A673 (cell line): ENCODE measurements around the gene LCE2A. TPM values are rescaled to one million over a fixed set of nuclear protein-coding genes. Genes with fewer than 3 reads are reported as not detected.

Source experiments
- BruUV-seq: library from RNA; stranded (reverse); fragments of 400-500 nt; replicated peaks from 2 replicates; lab custom pipeline; 2021; lab: Mats Ljungman, UMichigan
- CTCF ChIA-PET: fragments of 300-600 bp; sonication (Branson Sonifier 250); formaldehyde crosslinking; loops from one replicate; lab custom pipeline; 2022; ENCODE audit warnings: antibody characterized with exemption; lab: Charles Lee
- POLR2A ChIA-PET: fragments of 300-600 bp; sonication (Branson Sonifier 250); formaldehyde crosslinking; loops from one replicate; lab custom pipeline; 2022; ENCODE audit warnings: antibody characterized with exemption; ENCODE audit not compliant: low non-redundant PET; lab: Charles Lee
- DNase-seq: peaks from one replicate; pipeline ENCODE4 v3.0.0-alpha.2; 2015; ENCODE audit warnings: low spot score
- H3K27ac ChIP-seq: fragments of 200-600 bp; sonication (generic); 2 replicates; pipeline ENCODE4 v1.5.1; 2016; ENCODE audit warnings: mixed run types, low read depth, mild to moderate bottlenecking, mixed read lengths, antibody characterized with exemption, low read length; ENCODE audit not compliant: poor library complexity, severe bottlenecking
- H3K27me3 ChIP-seq: fragments of 200-600 bp; sonication (generic); replicated peaks from 2 replicates; pipeline ENCODE4 v1.6.1; 2017; ENCODE audit warnings: mixed run types, low read depth, mild to moderate bottlenecking, mixed read lengths, antibody characterized with exemption, low read length; ENCODE audit not compliant: insufficient read depth, poor library complexity
- H3K36me3 ChIP-seq: fragments of 200-600 bp; sonication (generic); 2 replicates; pipeline ENCODE4 v1.6.1; 2016; ENCODE audit warnings: mixed run types, mild to moderate bottlenecking, mixed read lengths, antibody characterized with exemption, low read length; ENCODE audit not compliant: insufficient read depth, poor library complexity, severe bottlenecking
- H3K4me1 ChIP-seq: fragments of 200-600 bp; sonication (generic); 2 replicates; pipeline ENCODE4 v1.6.1; 2017; ENCODE audit warnings: mixed run types, mild to moderate bottlenecking, mixed read lengths, antibody characterized with exemption, low read length; ENCODE audit not compliant: insufficient read depth, poor library complexity, severe bottlenecking
- H3K4me3 ChIP-seq: fragments of 200-600 bp; sonication (generic); 2 replicates; pipeline ENCODE4 v1.5.1; 2016; ENCODE audit warnings: low read depth, mixed run types, mild to moderate bottlenecking, mixed read lengths, low read length; ENCODE audit not compliant: poor library complexity, severe bottlenecking
- H3K9me3 ChIP-seq: fragments of 200-600 bp; sonication (generic); 2 replicates; pipeline ENCODE4 v1.6.1; 2016; ENCODE audit warnings: mixed run types, low read depth, mild to moderate bottlenecking, mixed read lengths, antibody characterized with exemption, low read length; ENCODE audit not compliant: poor library complexity, severe bottlenecking
- EZH2 ChIP-seq: fragments of 200-600 bp; sonication (generic); IDR thresholded peaks from 2 replicates; pipeline ENCODE4 v1.6.1; 2017; ENCODE audit warnings: borderline replicate concordance, low read depth, mild to moderate bottlenecking, mixed read lengths, antibody characterized with exemption, low read length; ENCODE audit not compliant: poor library complexity, severe bottlenecking
- intact Hi-C: fragments of 100-400 bp; cut with micrococcal nuclease; formaldehyde crosslinking; loops from one replicate; pipeline ENCODE4 v1.10.0; 2022; ENCODE audit not compliant: unreplicated experiment
- total RNA-seq: library from RNA; stranded (reverse); gene quantifications from 2 replicates; pipeline ENCODE4 v1.2.3, GENCODE V29; 2021
- TF ChIP-seq, protein P1 (sequence below): fragments of 300-800, 200-600 bp; sonication (generic); conservative IDR thresholded peaks from 2 replicates; pipeline ENCODE4 v1.5.1; 2017; ENCODE audit warnings: low read depth, mild to moderate bottlenecking, antibody characterized with exemption, low read length, moderate library complexity, mixed read lengths

Gene LCE2A
- total RNA-seq, 1 experiment from 2014 or later, result not detected

DNA sequence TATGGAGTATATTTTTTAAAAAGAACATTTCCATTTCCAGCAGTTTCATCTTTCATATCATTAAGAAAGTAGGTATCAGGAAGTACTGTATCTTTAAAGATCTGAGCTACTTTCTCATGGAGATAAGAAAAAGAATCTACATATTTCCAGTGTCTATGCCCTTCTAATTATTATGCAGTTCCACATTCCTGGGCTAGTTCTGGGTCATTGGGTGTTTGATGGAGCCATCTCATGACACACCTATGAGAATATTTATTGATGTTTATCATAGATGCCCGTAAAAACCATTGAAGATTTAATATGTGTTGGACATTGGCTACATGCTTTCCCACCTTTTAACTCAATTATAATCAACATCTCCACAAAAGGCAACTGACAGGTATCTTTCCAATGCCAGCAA lies 30.8 kb downstream of the LCE2A start:
- peaks cover 6% of the 10 kb centered on the region for H3K27me3 ChIP-seq
- H3K9me3 ChIP-seq, result no peaks in the 10 kb centered on the region
- no peak overlapping the region for H3K4me3 ChIP-seq
- DNase-seq, result no peak
- no peaks in the 10 kb centered on the region for H3K4me1 ChIP-seq
- BruUV-seq, result no TSS peak
- H3K27ac ChIP-seq, result no peak overlapping the region
- TF ChIP-seq, protein P1, sequence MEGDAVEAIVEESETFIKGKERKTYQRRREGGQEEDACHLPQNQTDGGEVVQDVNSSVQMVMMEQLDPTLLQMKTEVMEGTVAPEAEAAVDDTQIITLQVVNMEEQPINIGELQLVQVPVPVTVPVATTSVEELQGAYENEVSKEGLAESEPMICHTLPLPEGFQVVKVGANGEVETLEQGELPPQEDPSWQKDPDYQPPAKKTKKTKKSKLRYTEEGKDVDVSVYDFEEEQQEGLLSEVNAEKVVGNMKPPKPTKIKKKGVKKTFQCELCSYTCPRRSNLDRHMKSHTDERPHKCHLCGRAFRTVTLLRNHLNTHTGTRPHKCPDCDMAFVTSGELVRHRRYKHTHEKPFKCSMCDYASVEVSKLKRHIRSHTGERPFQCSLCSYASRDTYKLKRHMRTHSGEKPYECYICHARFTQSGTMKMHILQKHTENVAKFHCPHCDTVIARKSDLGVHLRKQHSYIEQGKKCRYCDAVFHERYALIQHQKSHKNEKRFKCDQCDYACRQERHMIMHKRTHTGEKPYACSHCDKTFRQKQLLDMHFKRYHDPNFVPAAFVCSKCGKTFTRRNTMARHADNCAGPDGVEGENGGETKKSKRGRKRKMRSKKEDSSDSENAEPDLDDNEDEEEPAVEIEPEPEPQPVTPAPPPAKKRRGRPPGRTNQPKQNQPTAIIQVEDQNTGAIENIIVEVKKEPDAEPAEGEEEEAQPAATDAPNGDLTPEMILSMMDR, result no peak
- TF ChIP-seq EZH2, result no peak
- ChIA-PET CTCF (no interaction called here), POLR2A (no interaction called here)
- H3K36me3 ChIP-seq, result no peaks in the 10 kb centered on the region
- intact Hi-C loops, result no loop called here

DNA sequence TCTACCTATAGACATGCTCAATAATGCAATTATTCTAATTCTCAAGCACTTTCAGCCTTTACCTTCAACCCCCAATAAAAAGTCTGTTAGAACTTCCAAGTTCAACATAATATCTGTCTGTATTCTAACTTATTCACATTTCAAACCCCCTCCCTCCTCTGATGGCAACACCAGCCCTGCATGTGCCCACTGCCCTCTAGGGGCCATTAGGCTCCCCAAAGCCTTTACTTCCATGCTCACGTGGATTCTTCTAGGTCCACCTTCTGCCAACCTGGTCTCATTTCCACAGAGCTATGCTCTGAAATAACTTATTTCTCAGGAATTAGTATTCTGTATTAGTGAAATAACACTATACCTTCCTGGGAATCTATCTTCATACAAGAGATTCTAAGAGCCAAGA lies 37.5 kb downstream of the LCE2A start:
- Histone ChIP-seq H3K4me3 (no peak overlapping the region), H3K36me3 (no peaks in the 10 kb centered on the region), H3K4me1 (no peaks in the 10 kb centered on the region), H3K9me3 (no peaks in the 10 kb centered on the region), H3K27me3 (peaks cover 5% of the 10 kb centered on the region), H3K27ac (no peak overlapping the region)
- intact Hi-C loops, result no loop called here
- no peak for TF ChIP-seq EZH2
- TF ChIP-seq, protein P1, result peak; percentile 41
- DNase-seq, result no peak
- ChIA-PET CTCF (no interaction called here), POLR2A (no interaction called here)
- no TSS peak for BruUV-seq

DNA sequence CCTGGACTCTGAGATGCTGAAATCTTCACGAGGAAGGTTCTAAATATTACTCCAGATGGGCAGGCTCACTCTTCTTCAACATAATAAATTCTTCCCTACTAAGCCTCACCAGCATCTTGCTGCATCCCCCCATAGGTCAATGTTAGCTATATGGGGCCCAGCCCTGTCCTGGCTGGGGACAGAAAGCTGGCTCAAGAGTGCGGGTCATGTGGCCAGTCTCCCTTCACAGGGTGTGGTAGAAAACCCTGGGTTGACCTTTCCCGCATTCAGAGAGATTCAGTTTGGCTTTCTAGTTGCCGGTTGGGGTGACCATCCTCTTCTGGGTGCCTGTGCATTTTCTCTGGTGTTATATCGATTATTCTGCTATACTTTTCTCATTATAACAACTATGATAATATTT lies 39.9 kb downstream of the LCE2A start:
- ChIA-PET CTCF (no interaction called here), POLR2A (no interaction called here)
- Histone ChIP-seq H3K9me3 (no peaks in the 10 kb centered on the region), H3K27ac (no peak overlapping the region), H3K36me3 (no peaks in the 10 kb centered on the region), H3K4me1 (no peaks in the 10 kb centered on the region), H3K4me3 (no peak overlapping the region), H3K27me3 (peaks cover 5% of the 10 kb centered on the region)
- no peak for DNase-seq
- no TSS peak for BruUV-seq
- intact Hi-C loops, result no loop called here
- TF ChIP-seq, protein P1, result no peak
- no peak for TF ChIP-seq EZH2
